ENCODE results near the gene P3R3URF. TPM values are rescaled to one million over a fixed set of nuclear protein-coding genes. Genes with fewer than 3 reads are reported as not detected.

The P3R3URF gene
- total RNA-seq, 2 donors from 2014 or later: not detected

Other genes starting within 250 kb of the P3R3URF start
- gene PIK3R3, start 43.9 kb downstream of the P3R3URF start, total RNA-seq: 10 to 100 TPM; 34.9 to 50.9 TPM
- gene TSPAN1, start 1.4 kb downstream of the P3R3URF start, total RNA-seq: 1 to 10 TPM; 1.6 to 1.8 TPM
- gene POMGNT1, start 21.9 kb upstream of the P3R3URF start, total RNA-seq: 100 to 1,000 TPM in 1 of 2 donors, 10 to 100 TPM in 1; 82.8 to 106 TPM
- gene LURAP1, start 26.8 kb upstream of the P3R3URF start, total RNA-seq: 1 to 10 TPM; 4.4 to 4.5 TPM
- gene RAD54L, start 71.3 kb upstream of the P3R3URF start, total RNA-seq: under 1 TPM; 0.71 to 0.77 TPM
- gene LRRC41, start 127.1 kb upstream of the P3R3URF start, total RNA-seq: 10 to 100 TPM; 34.5 to 46.4 TPM
- 100 to 1,000 TPM; 770 to 822 TPM for gene UQCRH, start 127.2 kb upstream of the P3R3URF start, total RNA-seq
- 10 to 100 TPM; 13.4 to 17.4 TPM for gene NSUN4, start 164.3 kb upstream of the P3R3URF start, total RNA-seq
- gene FAAH, start 217.8 kb upstream of the P3R3URF start, total RNA-seq: 10 to 100 TPM in 1 of 2 donors, 1 to 10 TPM in 1; 6.3 to 10.5 TPM

Measured in left cardiac atrium (tissue), 2 donors.